ENCODE results near the gene RNF11. TPM values are rescaled to one million over a fixed set of nuclear protein-coding genes. Genes with fewer than 3 reads are reported as not detected.

Gene RNF11
- polyA plus RNA-seq, 1 donor (not counting 4 experiments of a cell fraction or from before 2014, with no cell fraction given) = 113 TPM

- dilution Hi-C loops (cut with MboI; ENCODE audit: extremely low pct_ligation_motif_present, low sequenced_read_pairs) = no loop called here
- H3K36me3 ChIP-seq (ENCODE audit: control insufficient read depth in 2 of 2, extremely low read depth in 1 of 2, insufficient read depth in 2 of 2, low read length in 2 of 2) = peaks cover 0 to 3% of the 10 kb centered on the region in 2 experiments
- H3K4me3 ChIP-seq (ENCODE audit: control insufficient read depth in 2 of 3, extremely low read depth in 1 of 3, insufficient read depth in 2 of 3, low read depth in 1 of 3, low read length in 3 of 3) = no peak overlapping the region
- H3K79me2 ChIP-seq (ENCODE audit: control insufficient read depth, insufficient read depth, low read length) = peaks cover 73% of the 10 kb centered on the region
- H3K9ac ChIP-seq (ENCODE audit: control insufficient read depth, extremely low read depth, insufficient read depth, low read length) = no peak overlapping the region
- peak overlapping the region; percentile 16 for H3K4me2 ChIP-seq (ENCODE audit: control insufficient read depth, extremely low read depth, insufficient read depth, low read depth, low read length)
- peak overlapping the region; percentile 36 for H3K27ac ChIP-seq (ENCODE audit: control insufficient read depth, insufficient read depth, low read length)
- FAIRE-seq = peak; percentile 77
- no peak for TF ChIP-seq CTCF (optimal IDR thresholded peaks at IDR 0.05 in 1 of 3, IDR thresholded peaks at IDR 0.05 in 1 of 3, conservative IDR thresholded peaks at IDR 0.05 in 1 of 3; ENCODE audit: extremely low read depth in 1 of 3, insufficient read depth in 2 of 3, low read length in 3 of 3)
- DNase-seq (ENCODE audit: low read depth, low spot score) = peak; percentile 38
- no peak overlapping the region for H2AFZ ChIP-seq (ENCODE audit: control insufficient read depth, low read length)
- no peaks in the 10 kb centered on the region for H4K20me1 ChIP-seq (ENCODE audit: control insufficient read depth, extremely low read depth, insufficient read depth, low read length)
- no peaks in the 10 kb centered on the region for H3K9me1 ChIP-seq (ENCODE audit: control insufficient read depth, extremely low read depth, insufficient read depth, low read length)
- no peaks in the 10 kb centered on the region for H3K9me3 ChIP-seq (ENCODE audit: control insufficient read depth, low read depth, low read length)
- peaks cover 68% of the 10 kb centered on the region for H3K4me1 ChIP-seq (ENCODE audit: control insufficient read depth, extremely low read depth, insufficient read depth, low read length)
- no peaks in the 10 kb centered on the region for H3K27me3 ChIP-seq (ENCODE audit: control insufficient read depth, extremely low read depth, insufficient read depth, low read length)
Measured at GRCh38 chr1:51264451-51264850, 28.4 kb downstream of the RNF11 start.

GRCh38 chr1:51265618-51266017 lies 29.5 kb downstream of the RNF11 start:
- H3K27me3 ChIP-seq (ENCODE audit: control insufficient read depth, extremely low read depth, insufficient read depth, low read length) = no peaks in the 10 kb centered on the region
- H3K4me2 ChIP-seq (ENCODE audit: control insufficient read depth, extremely low read depth, insufficient read depth, low read depth, low read length) = no peak overlapping the region
- no peak overlapping the region for H3K4me3 ChIP-seq (ENCODE audit: control insufficient read depth in 2 of 3, extremely low read depth in 1 of 3, insufficient read depth in 2 of 3, low read depth in 1 of 3, low read length in 3 of 3)
- H2AFZ ChIP-seq (ENCODE audit: control insufficient read depth, low read length) = no peak overlapping the region
- H3K79me2 ChIP-seq (ENCODE audit: control insufficient read depth, insufficient read depth, low read length) = peaks cover 64% of the 10 kb centered on the region
- H3K9ac ChIP-seq (ENCODE audit: control insufficient read depth, extremely low read depth, insufficient read depth, low read length) = no peak overlapping the region
- H3K4me1 ChIP-seq (ENCODE audit: control insufficient read depth, extremely low read depth, insufficient read depth, low read length) = peaks cover 64% of the 10 kb centered on the region
- no peak overlapping the region for H3K27ac ChIP-seq (ENCODE audit: control insufficient read depth, insufficient read depth, low read length)
- H3K36me3 ChIP-seq (ENCODE audit: control insufficient read depth in 2 of 2, extremely low read depth in 1 of 2, insufficient read depth in 2 of 2, low read length in 2 of 2) = peaks cover 0 to 3% of the 10 kb centered on the region in 2 experiments
- no peak for TF ChIP-seq EZH2 (IDR thresholded peaks at IDR 0.05; ENCODE audit: low read length)
- TF ChIP-seq CTCF (optimal IDR thresholded peaks at IDR 0.05 in 1 of 3, IDR thresholded peaks at IDR 0.05 in 1 of 3, conservative IDR thresholded peaks at IDR 0.05 in 1 of 3; ENCODE audit: extremely low read depth in 1 of 3, insufficient read depth in 2 of 3, low read length in 3 of 3) = no peak
- no peaks in the 10 kb centered on the region for H3K9me3 ChIP-seq (ENCODE audit: control insufficient read depth, low read depth, low read length)
- no peaks in the 10 kb centered on the region for H3K9me1 ChIP-seq (ENCODE audit: control insufficient read depth, extremely low read depth, insufficient read depth, low read length)
- FAIRE-seq = no peak
- H4K20me1 ChIP-seq (ENCODE audit: control insufficient read depth, extremely low read depth, insufficient read depth, low read length) = no peaks in the 10 kb centered on the region
- DNase-seq (ENCODE audit: low read depth, low spot score) = no peak
- dilution Hi-C loops (cut with MboI; ENCODE audit: extremely low pct_ligation_motif_present, low sequenced_read_pairs) = no loop called here
